HG03159 (cell line): ENCODE results near the gene MAP3K3.

Source experiments
- ATAC-seq: cut with Tn5 transposase; IDR thresholded peaks from one replicate; pipeline ENCODE4 v1.9.1; 2021; ENCODE audit warnings: mild to moderate bottlenecking, moderate library complexity; ENCODE audit not compliant: unreplicated experiment

Gene MAP3K3

GRCh38 chr17:63621684-63622573 is at the start of gene MAP3K3:
TSS of gene MAP3K3 (plus strand) at chr17:63622417. CDS start at chr17:63622760, 343 bp downstream.
- peak; percentile 93 for ATAC-seq

- no peak for ATAC-seq
Observed at GRCh38 chr17:63573634-63574033, 48.6 kb upstream of the MAP3K3 start.

GRCh38 chr17:63578027-63578768 is 44.0 kb upstream of the MAP3K3 start:
- ATAC-seq: no peak

GRCh38 chr17:63578769-63579111 is 43.5 kb upstream of the MAP3K3 start:
- ATAC-seq: no peak

- no peak for ATAC-seq
Observed at GRCh38 chr17:63579633-63580032, 42.6 kb upstream of the MAP3K3 start.

- ATAC-seq: no peak
Observed at GRCh38 chr17:63587770-63588169, 34.4 kb upstream of the MAP3K3 start.

- no peak for ATAC-seq
Observed at GRCh38 chr17:63588797-63589196, 33.4 kb upstream of the MAP3K3 start.

GRCh38 chr17:63589646-63590045 is 32.6 kb upstream of the MAP3K3 start:
- ATAC-seq: no peak

- no peak for ATAC-seq
Observed at GRCh38 chr17:63592797-63593196, 29.4 kb upstream of the MAP3K3 start.

- no peak for ATAC-seq
Observed at GRCh38 chr17:63595132-63595531, 27.1 kb upstream of the MAP3K3 start.

GRCh38 chr17:63596856-63597586 is 25.2 kb upstream of the MAP3K3 start:
- ATAC-seq: no peak

GRCh38 chr17:63598281-63598680 is 23.9 kb upstream of the MAP3K3 start:
- no peak for ATAC-seq

- peak; percentile 82 for ATAC-seq
Observed at GRCh38 chr17:63600569-63601438, 21.4 kb upstream of the MAP3K3 start, which contains the start of gene TACO1. TSS of gene TACO1 (plus strand) at chr17:63600895. CDS start at chr17:63601084, 189 bp downstream.

GRCh38 chr17:63601439-63602371 is 20.5 kb upstream of the MAP3K3 start:
- ATAC-seq: no peak

- no peak for ATAC-seq
Observed at GRCh38 chr17:63609816-63610573, 12.2 kb upstream of the MAP3K3 start.

- no peak for ATAC-seq
Observed at GRCh38 chr17:63610854-63611253, 11.4 kb upstream of the MAP3K3 start.

- ATAC-seq: no peak
Observed at GRCh38 chr17:63611354-63611753, 10.9 kb upstream of the MAP3K3 start.

- no peak for ATAC-seq
Observed at GRCh38 chr17:63613663-63614062, 8.6 kb upstream of the MAP3K3 start.
